ENCODE results near the gene JAK3.
"Not testable (repeated sequence)": the region's sequence is repeated elsewhere in the genome, so short reads cannot be mapped to it uniquely, and the experiment has no call there.

JAK3 gene

GRCh38 chr19:17777840-17778239, 69.9 kb downstream of the JAK3 start:
- not testable (repeated sequence) for DNase-seq (ENCODE audit: low read depth in 2 of 2)

GRCh38 chr19:17775991-17776803, 71.6 kb downstream of the JAK3 start:
- DNase-seq (ENCODE audit: low read depth in 2 of 2), result no peak

GRCh38 chr19:17775245-17775927, 72.4 kb downstream of the JAK3 start:
- DNase-seq (ENCODE audit: low read depth in 2 of 2), result peak; percentile 24 to 33
